T-helper 2 cell treated with Interferon-gamma antibody and Interleukin-4, amounts not matched to agents 100 ng/mL and 5 ng/mL, for 36 hours (primary cell): ENCODE results near the gene ACTMAP. TPM values are rescaled to one million over a fixed set of nuclear protein-coding genes. Genes with fewer than 3 reads are reported as not detected.

Experiments used
- intact Hi-C: fragments of 100-400 bp; cut with micrococcal nuclease; formaldehyde crosslinking; loops from one replicate; pipeline ENCODE4 v1.15.1; 2023
- total RNA-seq: library from RNA; stranded (reverse); gene quantifications from 2 replicates; pipeline ENCODE4 v1.2.3, GENCODE V29; 2022

The ACTMAP gene
- total RNA-seq, 1 donor from 2014 or later, result 16.6 TPM

DNA sequence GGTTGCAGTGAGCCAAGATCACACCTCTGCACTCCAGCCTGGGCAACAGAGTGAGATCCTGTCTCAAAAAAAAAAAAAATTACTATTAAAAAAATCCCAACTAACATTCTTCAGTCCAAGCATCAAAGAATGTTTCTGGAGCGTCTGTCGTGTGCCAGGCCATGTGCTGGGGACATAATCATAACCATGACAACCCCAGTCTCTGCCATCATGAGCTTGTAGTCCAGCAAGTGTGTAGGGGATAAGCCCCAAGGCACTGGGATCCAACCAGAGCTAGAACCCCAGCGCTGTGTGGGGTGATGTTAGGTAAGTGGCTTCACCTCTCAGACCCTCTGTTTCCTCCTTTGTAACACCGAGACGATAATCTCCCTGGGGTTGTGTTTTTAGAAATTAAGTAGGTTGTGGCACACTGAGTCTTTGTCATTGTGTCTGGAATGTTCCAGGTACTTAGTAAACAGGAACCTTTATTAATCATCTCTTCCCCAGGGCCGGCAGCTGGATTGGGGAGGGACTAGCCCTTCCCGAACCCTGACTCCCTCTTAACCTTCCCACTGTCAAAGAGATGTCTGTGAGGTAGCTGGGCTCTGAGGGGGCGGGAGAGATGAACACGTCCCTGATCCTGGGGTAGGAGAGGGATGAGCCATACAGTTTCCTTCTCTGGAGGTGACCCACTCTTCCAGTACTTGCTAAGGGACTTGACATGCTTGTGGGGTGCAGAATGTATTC lies 28.2 kb downstream of the ACTMAP start:
- intact Hi-C loops, result no loop called here

DNA sequence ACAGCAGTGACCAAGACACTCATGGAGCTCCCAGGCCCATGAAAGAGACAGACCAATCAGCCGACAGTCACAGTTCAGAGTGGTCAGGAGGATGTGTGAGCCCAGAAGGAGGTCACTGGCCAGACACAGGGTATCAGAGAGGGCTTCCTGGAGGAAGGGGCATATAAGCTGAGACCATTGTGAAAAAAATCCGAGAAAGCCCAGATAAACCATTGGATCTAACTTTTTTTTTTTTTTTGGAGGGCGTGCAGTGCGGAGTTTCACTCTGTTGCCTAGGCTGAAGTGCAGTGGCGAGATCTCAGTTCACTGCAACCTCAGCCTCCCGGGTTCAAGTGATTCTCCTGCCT lies 29.2 kb downstream of the ACTMAP start:
- intact Hi-C loops, result no loop called here

DNA sequence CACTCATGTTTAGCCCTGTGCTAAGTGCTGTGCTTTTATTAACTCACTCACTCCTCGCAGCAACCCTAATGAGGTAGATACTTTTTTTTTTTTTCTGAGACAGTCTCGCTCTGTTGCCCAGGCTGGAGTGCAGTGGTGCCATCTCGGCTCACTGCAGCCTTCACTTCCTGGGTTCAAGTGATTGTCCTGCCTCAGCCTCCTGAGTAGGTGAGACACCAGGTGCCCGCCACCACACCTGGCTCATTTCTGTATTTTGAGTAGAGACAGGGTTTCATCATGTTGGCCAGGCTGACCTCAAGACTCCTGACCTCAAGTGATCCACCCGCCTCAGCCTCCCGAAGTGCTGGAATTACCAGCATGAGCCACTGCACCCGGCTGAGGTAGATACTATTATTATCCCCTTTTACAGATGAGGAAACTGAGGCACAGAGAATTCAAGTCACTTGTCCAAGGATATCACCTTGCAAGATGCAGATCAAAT lies 30.8 kb downstream of the ACTMAP start:
- intact Hi-C loops, result loop anchor here (5.0 to 10.0 kb wide), 4 partner anchors 107 to 675 kb away; partner anchors contain the start of genes BCKDHA, C19orf47, EXOSC5 and PLD3

DNA sequence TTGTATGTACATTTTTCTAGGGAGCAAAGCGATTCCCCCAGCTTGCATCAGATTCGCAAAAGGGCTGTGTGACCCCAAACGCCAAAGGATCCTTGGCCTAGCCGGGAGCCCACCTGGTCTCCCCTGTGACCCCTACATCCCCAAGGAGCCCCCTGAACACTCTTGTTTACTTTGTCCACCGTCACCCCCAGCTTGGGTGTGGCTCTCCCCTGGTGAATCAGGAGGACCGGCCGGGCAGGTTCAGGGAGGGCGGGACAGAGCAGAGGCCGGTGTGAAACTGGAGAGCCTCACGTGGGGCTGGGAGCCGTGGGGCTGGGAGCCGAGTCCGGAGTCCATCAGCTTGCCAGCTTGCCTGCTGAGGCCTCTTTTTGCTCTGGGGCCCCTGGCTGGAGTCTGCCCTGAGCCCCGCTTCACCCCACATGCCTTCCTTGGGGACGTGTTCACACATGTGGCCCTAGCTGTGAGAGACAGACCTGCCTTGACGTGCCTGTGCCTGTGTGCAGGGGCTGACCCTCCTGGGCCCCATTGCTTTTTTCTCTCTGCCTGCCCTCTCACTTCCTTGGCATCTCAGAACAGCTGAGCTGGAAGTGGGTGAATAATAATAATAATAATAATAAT lies 31.4 kb downstream of the ACTMAP start:
- intact Hi-C loops, result loop anchor here (5.0 to 10.0 kb wide), 4 partner anchors 107 to 676 kb away; partner anchors contain the start of genes BCKDHA, C19orf47, EXOSC5 and PLD3

DNA sequence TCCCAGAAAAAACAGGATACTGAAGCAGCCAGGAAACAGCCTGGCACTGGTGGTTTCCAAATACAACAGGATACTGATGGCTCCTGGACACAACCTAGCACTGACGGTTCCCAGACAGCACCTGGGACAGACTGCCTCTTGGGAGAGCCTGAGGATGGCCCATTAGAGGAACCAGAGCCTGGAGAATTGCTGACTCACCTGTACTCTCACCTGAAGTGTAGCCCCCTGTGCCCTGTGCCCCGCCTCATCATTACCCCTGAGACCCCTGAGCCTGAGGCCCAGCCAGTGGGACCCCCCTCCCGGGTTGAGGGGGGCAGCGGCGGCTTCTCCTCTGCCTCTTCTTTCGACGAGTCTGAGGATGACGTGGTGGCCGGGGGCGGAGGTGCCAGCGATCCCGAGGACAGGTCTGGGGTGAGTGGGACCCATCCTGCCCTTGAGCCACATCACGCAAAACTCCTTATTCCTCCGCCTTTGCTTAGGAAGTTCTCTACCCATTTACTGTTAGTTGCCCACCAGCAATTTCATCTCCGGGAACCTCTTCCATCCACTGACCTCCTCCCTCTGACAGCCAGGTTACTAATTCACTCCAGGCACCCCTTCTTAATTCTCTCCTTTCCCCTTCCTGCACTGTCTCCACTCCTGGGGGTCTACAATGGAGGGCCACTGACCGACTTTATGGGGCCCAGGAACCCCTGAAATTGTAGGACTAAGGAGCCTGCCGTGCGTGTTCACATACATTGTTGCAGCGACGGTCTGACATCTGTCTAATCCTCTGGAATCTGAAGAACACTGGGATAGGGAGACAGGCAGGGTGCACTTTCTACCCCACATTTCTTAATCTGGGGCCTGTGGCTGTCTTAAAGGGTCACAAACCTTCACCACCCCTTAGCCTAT lies 32.1 kb downstream of the ACTMAP start:
- intact Hi-C loops, result loop anchor here (2.0 to 10.0 kb wide), 5 partner anchors 106 to 677 kb away; partner anchors contain the start of genes BCKDHA, C19orf47, EXOSC5 and PLD3

DNA sequence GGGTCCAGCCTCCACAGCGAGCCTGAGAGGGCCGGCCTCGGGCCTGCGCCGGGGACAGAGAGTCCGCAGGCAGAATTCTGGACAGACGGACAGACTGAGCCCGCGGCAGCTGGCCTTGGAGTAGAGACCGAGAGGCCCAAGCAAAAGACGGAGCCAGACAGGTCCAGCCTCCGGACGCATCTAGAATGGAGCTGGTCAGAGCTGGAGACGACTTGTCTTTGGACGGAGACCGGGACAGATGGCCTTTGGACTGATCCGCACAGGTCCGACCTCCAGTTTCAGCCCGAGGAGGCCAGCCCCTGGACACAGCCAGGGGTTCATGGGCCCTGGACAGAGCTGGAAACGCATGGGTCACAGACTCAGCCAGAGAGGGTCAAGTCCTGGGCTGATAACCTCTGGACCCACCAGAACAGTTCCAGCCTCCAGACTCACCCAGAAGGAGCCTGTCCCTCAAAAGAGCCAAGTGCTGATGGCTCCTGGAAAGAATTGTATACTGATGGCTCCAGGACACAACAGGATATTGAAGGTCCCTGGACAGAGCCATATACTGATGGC lies 32.9 kb downstream of the ACTMAP start:
- intact Hi-C loops, result loop anchor here (2.0 to 10.0 kb wide), 5 partner anchors 105 to 677 kb away; partner anchors contain the start of genes BCKDHA, C19orf47, EXOSC5 and PLD3

DNA sequence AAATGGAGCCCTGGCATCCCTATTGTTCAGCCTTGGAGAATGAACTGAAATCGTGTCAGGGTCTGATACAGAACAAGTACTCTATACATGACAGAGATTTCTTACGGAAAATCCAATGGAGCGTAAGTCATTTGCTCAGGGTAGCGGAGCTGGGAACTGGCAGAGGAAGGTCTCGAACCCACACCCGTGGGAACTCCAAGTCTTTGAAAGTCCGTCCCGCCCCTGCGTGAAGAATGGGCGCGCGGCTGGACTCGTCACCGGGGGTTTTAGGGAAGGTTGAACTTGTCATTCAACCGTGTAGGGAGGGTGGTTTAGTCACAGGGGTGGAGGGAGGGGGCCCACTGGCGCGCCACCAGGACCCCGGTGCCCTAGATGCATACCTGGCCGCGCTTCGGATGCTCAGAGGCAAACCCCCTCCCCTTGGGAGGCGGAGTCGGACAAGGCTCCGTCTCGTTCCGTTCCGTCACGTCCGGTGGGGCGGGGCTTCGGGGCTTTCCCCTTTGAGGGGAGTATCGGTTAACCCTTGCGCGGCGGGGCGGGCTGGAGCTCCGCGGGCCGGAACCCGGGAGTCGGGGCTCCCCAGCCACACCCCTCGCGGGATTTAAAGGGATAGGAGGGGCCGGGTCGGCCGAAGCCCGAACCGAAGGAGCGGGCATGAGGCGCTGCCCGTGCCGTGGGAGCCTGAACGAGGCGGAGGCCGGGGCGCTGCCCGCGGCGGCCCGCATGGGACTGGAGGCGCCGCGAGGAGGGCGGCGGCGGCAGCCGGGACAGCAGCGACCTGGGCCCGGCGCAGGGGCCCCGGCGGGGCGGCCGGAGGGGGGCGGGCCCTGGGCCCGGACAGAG lies 33.6 kb downstream of the ACTMAP start, which contains the start of the genes COQ8B and ITPKC:
Gene COQ8B, minus strand, starts transcription at position 405 of the 843 bp plus-strand sequence. CDS start 2,254 bp downstream, outside the sequence.
Gene ITPKC, plus strand, starts transcription at position 631 of the 843 bp plus-strand sequence. Its CDS starts 24 bp downstream, at position 655.
- intact Hi-C loops, result loop anchor here (1.0 to 10.0 kb wide), 6 partner anchors 62 to 678 kb away; partner anchors contain the start of genes BCKDHA, C19orf47, EXOSC5 and PLD3

DNA sequence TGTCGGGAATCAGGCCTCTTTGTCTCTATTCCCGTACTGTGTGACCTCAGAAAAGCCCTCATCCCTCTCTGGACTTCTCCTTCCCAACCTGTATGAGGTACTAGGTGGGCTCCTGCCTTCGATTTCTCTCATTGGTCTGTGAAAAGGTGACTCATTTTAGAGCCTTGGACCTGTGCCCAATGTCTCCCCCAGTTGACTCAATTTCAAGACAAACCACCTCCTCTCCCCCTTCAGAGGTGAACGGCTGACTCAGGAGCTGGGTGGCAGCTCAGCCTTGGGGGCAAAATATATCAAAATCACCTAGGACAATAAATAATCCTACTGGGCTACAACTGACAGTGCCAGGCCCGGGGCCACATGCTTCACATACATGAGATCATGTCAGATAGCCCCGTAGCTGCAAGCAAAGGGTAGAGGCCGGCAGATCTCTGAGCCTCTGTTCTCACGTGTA lies 34.2 kb downstream of the ACTMAP start:
- intact Hi-C loops, result loop anchor here (1.0 to 10.0 kb wide), 6 partner anchors 62 to 679 kb away; partner anchors contain the start of genes BCKDHA, C19orf47, EXOSC5 and PLD3

DNA sequence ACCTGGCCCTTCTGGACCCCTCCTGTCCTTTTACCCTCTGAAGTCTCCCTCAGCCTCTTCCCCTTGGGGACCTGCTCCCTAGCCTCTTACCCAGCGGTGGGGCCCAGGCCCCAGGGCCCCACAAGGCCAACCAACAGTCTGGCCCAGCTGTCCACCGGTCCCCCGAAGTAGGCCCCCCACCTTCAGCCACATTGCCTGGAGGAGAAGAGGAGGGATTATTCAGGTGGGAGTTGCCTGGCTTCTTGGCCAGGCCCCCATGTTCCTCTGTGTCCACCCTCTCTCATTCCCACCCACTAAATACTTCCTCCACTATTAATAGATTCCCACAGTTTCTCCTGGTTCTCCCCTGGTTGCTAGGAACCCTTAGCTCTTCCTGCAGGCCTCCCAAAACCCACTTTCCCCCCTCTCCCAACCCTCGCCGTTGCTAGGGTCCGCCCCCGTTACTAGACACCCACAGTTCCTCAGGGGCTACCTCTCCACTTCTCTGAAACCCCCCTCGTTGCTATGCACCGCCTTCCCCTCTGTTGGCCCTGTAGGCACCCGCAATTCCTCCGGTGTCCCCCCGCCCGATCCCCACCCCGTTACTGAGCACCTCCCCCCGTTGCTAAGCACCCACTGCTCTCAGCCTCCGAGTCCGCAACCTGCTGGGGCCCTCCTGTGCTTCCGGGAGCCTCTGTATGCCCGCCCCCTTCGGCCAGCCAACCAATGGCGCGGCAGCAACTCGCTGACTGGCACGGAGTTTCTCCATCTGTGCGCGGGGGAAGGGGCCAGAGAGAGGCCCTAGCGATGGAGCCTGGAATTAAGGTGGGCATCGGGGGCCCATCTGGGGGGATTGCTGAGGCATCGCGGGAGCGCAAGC lies 35.6 kb downstream of the ACTMAP start:
- intact Hi-C loops, result loop anchor here (1.0 to 10.0 kb wide), 8 partner anchors 24 to 680 kb away; partner anchors contain the start of genes ACTMAP, BCKDHA, C19orf47 and EXOSC5

DNA sequence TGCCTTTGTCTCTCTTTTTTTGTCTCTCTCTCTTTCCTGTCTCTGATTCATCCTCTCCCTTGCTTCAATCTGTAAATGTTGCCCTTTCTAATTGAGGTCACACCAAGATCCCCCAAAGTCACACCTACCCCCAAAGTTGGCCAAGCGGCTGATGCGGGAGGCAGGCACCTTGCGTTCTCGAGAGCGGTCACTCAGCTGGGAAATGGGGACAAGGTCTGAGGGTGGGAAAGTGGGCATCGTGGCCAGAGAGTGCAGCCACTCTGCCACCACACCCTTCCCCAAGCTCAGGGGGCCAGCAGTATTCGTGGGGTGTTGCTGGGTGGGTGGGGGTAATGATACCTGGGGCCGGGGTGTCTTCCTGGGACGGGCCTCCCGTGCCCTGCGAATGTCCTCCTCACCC lies 36.3 kb downstream of the ACTMAP start:
- intact Hi-C loops, result loop anchor here (10.0 kb wide), 1 partner anchor 681 kb away; the partner anchor contains the start of genes BCKDHA and EXOSC5

DNA sequence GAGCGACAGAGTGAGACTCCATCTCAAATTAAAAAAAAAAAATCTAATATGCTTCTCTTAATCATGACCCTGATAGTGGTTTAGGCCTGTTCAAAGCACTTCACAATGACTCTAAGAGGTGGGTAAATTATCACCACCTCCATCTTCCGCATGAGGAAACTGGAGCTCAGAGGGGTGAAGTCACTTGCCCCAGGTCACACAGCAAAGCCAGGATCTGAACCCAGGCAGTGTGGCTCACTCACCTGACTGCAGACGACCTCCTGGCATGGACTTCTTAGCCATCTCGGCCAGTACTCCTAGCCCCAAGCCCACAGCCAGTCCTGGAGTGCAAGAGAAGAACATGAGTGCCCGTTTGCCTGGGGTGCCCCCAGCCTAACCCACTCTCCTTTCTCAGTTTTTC lies 40.5 kb downstream of the ACTMAP start:
- intact Hi-C loops, result loop anchor here (10.0 kb wide), 1 partner anchor 685 kb away; the partner anchor contains the start of genes BCKDHA and EXOSC5

DNA sequence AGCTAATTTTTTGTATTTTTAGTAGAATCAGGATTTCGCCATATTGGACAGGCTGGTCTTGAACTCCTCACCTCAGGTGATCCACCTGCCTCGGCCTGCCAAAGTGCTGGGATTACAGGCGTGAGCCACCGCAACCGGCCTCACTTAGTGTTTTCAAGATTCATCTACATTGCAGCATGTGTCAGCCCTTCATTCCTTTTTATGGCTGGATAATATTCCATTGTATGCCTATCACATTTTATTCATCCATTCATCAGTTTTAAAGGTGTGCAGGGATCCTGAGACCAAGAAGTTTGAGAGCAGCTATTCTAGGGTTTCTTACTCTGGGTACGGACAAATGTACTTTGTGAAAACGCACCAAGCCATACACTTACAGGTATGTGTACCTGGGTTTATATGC lies 42.7 kb downstream of the ACTMAP start:
- intact Hi-C loops, result no loop called here

DNA sequence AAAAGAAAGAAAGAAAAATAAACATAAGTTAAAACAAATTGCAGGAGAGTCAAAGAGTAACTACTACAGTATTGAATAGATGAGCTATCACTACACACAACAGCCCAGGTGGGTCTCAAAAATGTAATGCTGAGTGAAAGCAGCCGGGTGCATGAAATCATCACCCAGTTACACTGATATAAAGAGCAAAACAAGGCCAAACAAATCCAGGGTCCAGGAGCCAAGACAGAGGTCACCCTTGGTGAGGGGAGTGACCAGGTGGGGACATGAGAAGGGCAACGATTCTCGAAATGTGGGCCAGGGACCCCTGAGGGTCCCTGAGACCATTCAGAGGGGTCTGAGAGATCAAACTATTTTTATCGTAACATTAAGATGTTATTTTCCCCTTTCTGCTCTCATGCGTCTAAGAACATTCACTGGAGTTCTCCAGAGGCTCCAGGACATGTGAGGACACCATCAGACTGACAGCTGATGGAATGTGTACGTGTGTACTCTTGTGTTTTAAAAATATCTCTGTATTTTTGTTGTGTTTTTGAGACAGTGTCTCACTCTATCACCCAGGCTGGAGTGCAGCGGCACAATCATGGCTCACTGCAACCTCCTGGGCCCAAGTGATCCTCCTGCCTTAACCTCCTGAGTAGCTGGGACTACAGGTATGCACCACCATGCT lies 44.2 kb downstream of the ACTMAP start:
- intact Hi-C loops, result no loop called here

DNA sequence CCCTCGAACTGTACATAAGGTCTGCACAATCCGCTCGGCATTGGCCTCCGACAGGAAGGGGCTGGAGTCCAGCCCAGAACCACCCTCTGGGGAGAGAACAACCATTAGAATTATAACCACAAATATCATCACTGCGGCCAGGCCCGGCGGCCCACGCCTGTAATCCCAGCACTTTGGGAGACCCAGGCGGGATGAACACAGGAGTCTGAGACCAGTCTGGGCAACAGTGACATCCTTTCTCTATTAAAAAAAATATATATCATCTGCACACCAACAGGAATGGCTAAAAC lies 45.0 kb downstream of the ACTMAP start:
- intact Hi-C loops, result no loop called here

DNA sequence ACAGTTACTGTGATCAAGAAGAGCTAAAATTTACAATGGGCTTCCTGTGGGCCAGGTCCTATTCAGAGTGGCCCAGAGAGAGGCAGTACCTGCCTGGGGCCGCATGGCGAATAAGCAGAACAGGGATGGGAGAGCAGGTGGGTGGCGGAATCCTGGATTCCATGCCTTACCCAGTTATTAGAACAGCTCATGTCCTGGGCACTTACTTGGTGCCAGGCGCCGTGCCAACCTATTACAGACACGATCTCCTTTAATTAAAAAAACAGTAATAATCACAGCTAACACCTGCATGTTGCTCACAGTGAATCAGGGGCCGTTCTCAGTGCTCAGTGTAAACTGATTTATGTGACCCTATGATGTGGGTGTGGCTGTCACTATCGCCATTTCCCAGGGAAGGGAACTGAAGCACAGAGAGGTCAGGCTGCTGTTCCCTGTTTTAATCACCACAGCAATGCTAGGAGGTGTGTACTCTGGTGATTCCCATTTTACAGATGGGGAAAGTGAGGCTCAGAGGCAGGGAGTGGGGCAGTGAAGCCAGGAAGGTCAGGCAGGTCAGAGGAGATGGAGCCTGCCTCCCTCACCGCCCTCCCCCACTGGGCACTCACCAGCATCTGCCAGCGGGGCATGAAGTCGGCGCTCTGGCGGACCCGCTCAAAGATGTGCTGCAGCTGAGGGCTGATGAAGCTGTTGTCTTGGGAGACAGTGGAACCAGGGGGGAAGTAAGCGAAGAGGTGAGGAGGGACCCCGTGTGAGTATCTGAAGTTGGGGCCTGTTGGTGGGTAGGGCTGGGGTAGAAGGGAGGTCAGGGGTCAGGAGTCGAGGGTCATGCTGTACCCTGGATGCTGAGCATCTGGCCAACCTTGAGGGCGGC lies 45.6 kb downstream of the ACTMAP start:
- intact Hi-C loops, result no loop called here

DNA sequence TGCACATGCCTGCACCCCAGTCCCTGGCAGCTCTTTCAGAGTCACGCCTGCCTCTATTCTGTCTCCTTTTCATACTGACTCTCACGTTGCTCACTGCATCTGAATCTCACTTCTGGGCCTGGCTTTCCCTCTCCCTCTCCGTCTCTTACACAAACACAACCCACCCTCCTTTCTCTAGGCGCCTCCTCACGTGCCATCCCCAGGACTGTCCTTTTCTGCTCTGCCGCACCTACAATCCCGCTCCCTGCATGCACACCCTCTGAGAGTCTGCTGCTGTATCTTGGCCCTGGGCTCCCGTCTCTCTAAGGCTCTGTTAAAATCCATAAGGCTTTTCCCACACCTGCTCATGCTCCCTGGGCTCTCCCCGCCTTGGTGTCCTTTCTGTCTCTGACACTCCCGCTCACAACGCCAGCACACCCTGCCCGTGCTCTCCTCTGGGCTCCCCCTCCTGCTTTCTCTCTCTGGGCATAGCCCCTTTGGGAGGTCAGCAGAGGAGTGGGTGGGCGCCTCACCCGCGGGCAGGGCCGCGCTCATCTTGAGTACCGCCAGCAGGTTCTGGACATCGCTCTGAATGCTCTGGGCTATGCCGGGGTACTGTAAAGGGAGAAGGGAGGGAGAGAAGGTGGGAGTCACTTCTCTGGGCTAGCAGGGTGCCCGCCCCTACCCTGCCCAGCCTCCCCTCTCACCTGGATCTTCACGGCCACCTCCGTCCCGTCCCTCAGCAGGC lies 47.1 kb downstream of the ACTMAP start:
- intact Hi-C loops, result no loop called here
